CD14-positive monocyte (primary cell): ENCODE data around the gene CFAP74. TPM values are rescaled to one million over a fixed set of nuclear protein-coding genes. Genes with fewer than 3 reads are reported as not detected.
"Not testable (repeated sequence)": the region's sequence is repeated elsewhere in the genome, so short reads cannot be mapped to it uniquely, and the experiment has no call there.

Experiments used
- DNase-seq, 3 donors: peaks; one replicate each; pipeline ENCODE4 v3.0.0-alpha.2; 2011 to 2022
- H2AFZ ChIP-seq: 2 replicates; pipeline ENCODE4 v1.6.0; 2012; ENCODE audit warnings: mild to moderate bottlenecking, low read depth, low read length, inconsistent platforms; ENCODE audit not compliant: insufficient read depth, poor library complexity, severe bottlenecking
- H3K27ac ChIP-seq, 2 donors: 1 replicate in 1 of 2; 2 replicates in 1 of 2; pipeline ENCODE4 v1.5.1; 2012 to 2013; ENCODE audit warnings: low read length in 2 of 2, control low read depth in 1 of 2, inconsistent platforms in 1 of 2, low read depth in 1 of 2, mild to moderate bottlenecking in 1 of 2
- H3K27me3 ChIP-seq, 2 donors: one replicate each; pipeline versions ENCODE4 v1.6.0 to v1.6.1; 2011 to 2013; ENCODE audit warnings: low read length in 2 of 2; ENCODE audit not compliant: control insufficient read depth in 2 of 2, insufficient read depth in 2 of 2
- H3K36me3 ChIP-seq, 2 donors: replicated peaks in 1 of 2; 1 replicate in 1 of 2; 2 replicates in 1 of 2; pipeline versions ENCODE4 v1.5.1 to v1.6.1; 2012 to 2013; ENCODE audit warnings: low read length in 2 of 2, control low read depth in 1 of 2, inconsistent platforms in 1 of 2, mild to moderate bottlenecking in 1 of 2; ENCODE audit not compliant: insufficient read depth in 2 of 2, control insufficient read depth in 1 of 2
- H3K4me1 ChIP-seq, 2 donors: 1 replicate in 1 of 2; 2 replicates in 1 of 2; pipeline versions ENCODE4 v1.5.1 to v1.6.1; 2012 to 2013; ENCODE audit warnings: low read length in 2 of 2, control low read depth in 1 of 2, inconsistent platforms in 1 of 2, mild to moderate bottlenecking in 1 of 2, moderate library complexity in 1 of 2; ENCODE audit not compliant: insufficient read depth in 2 of 2, control insufficient read depth in 1 of 2
- H3K4me2 ChIP-seq: replicated peaks from 2 replicates; pipeline ENCODE3; 2012; ENCODE audit warnings: low read length, moderate library complexity, mild to moderate bottlenecking; ENCODE audit not compliant: poor library complexity, severe bottlenecking; ENCODE audit errors: extremely low read depth
- H3K4me3 ChIP-seq, 3 experiments: fragments of 200-600 bp in 1 of 3; sonication (generic) in 1 of 3; replicated peaks in 1 of 3; 1 replicate in 2 of 3; 2 replicates in 1 of 3; pipeline ENCODE4 v1.5.1; 2011 to 2013; ENCODE audit warnings: low read length in 3 of 3, mild to moderate bottlenecking in 3 of 3, control low read depth in 2 of 3, low read depth in 2 of 3, inconsistent platforms in 1 of 3, moderate library complexity in 1 of 3
- H3K79me2 ChIP-seq: 2 replicates; pipeline ENCODE4 v1.6.0; 2012; ENCODE audit warnings: mild to moderate bottlenecking, control low read depth, inconsistent platforms, low read length, moderate library complexity; ENCODE audit not compliant: insufficient read depth
- H3K9ac ChIP-seq: 2 replicates; pipeline ENCODE4 v1.6.0; 2017; ENCODE audit warnings: low read length, mild to moderate bottlenecking; ENCODE audit not compliant: insufficient read depth, poor library complexity, severe bottlenecking
- H3K9me3 ChIP-seq, 2 donors: replicated peaks in 1 of 2; 1 replicate in 1 of 2; 2 replicates in 1 of 2; pipeline versions ENCODE4 v1.5.1 to v1.6.1; 2012 to 2013; ENCODE audit warnings: low read length in 2 of 2, control low read depth in 1 of 2; ENCODE audit not compliant: control insufficient read depth in 1 of 2, insufficient read depth in 1 of 2
- H4K20me1 ChIP-seq: 2 replicates; pipeline ENCODE4 v1.6.0; 2012; ENCODE audit warnings: mild to moderate bottlenecking, low read length, control low read depth, moderate library complexity; ENCODE audit not compliant: insufficient read depth
- H3K27ac Mint-ChIP-seq, 7 donors: one replicate each; pipeline ENCODE4 v1.8.0; 2020; ENCODE audit warnings: mild to moderate bottlenecking in 7 of 7, mixed read lengths in 7 of 7, moderate library complexity in 6 of 7, inconsistent platforms in 2 of 7
- H3K27me3 Mint-ChIP-seq, 3 donors: one replicate each; pipeline ENCODE4 v1.8.0; 2021 to 2022; ENCODE audit warnings: low read depth in 3 of 3, mild to moderate bottlenecking in 3 of 3, mixed read lengths in 3 of 3, moderate library complexity in 3 of 3, inconsistent platforms in 1 of 3
- H3K36me3 Mint-ChIP-seq, 2 donors: one replicate each; pipeline ENCODE4 v1.8.0; 2020; ENCODE audit warnings: mixed read lengths in 2 of 2, inconsistent platforms in 1 of 2, mild to moderate bottlenecking in 1 of 2
- H3K4me1 Mint-ChIP-seq: one replicate; pipeline ENCODE4 v1.8.0; 2020; ENCODE audit warnings: mild to moderate bottlenecking, mixed read lengths
- H3K4me3 Mint-ChIP-seq, 2 donors: one replicate each; pipeline ENCODE4 v1.8.0; 2020; ENCODE audit warnings: mild to moderate bottlenecking in 2 of 2, mixed read lengths in 2 of 2, moderate library complexity in 1 of 2
- H3K9me3 Mint-ChIP-seq, 7 donors: one replicate each; pipeline ENCODE4 v1.8.0; 2020 to 2022; ENCODE audit warnings: mixed read lengths in 7 of 7, mild to moderate bottlenecking in 6 of 7, moderate library complexity in 6 of 7, inconsistent platforms in 2 of 7
- CTCF ChIP-seq: fragments of 200-600 bp; IDR thresholded peaks from one replicate; pipeline ENCODE4 v1.8.0; 2022; ENCODE audit warnings: antibody characterized with exemption, mild to moderate bottlenecking
- WGBS: methylation state at CpG from one replicate; pipeline ENCODE4 v1.1.5; 2013; ENCODE audit warnings: missing lambda C conversion rate; ENCODE audit not compliant: insufficient coverage; 5-methylcytosine and 5-hydroxymethylcytosine counted together
- intact Hi-C, 2 donors: fragments of 100-400 bp; cut with micrococcal nuclease; formaldehyde crosslinking; loops; one replicate each; pipeline versions ENCODE4 v1.15.0 to v1.15.1; 2023
- polyA plus RNA-seq, 3 donors: library from polyadenylated mRNA; depleted of rRNA in 1 of 3; unstranded in 2 of 3; stranded (reverse) in 1 of 3; fragments of 300-500 nt in 2 of 3; fragments of >200 nt in 1 of 3; fragmentation: Illumina TruSeq in 2 of 3; gene quantifications; 1 replicate in 2 of 3; 2 replicates in 1 of 3; pipeline ENCODE4 v1.2.3, GENCODE V29; 2012 to 2021

Gene CFAP74
- polyA plus RNA-seq, 3 donors: not detected

- Histone ChIP-seq H3K9me3 (peaks cover 10 to 38% of the 10 kb centered on the region in 2 donors), H2AFZ (no peak overlapping the region), H3K4me3 (no peak overlapping the region), H3K79me2 (no peaks in the 10 kb centered on the region), H3K36me3 (no peaks in the 10 kb centered on the region), H4K20me1 (no peaks in the 10 kb centered on the region), H3K9ac (no peak overlapping the region), H3K4me1 (no peaks in the 10 kb centered on the region), H3K27me3 (no peaks in the 10 kb centered on the region), H3K27ac (no peak overlapping the region), H3K4me2 (no peak overlapping the region)
- WGBS: 99% methylated on average over 46 of the region's 61 CpGs
- Mint-ChIP-seq H3K4me1 (peaks cover 3% of the 10 kb centered on the region), H3K36me3 (no peaks in the 10 kb centered on the region), H3K27ac (peak overlapping the region in 1 of 7 donors; percentile 18), H3K9me3 (peaks cover 12 to 29% (median 21%) of the 10 kb centered on the region in 7 donors), H3K27me3 (peaks cover 3 to 9% (median 5%) of the 10 kb centered on the region in 3 donors), H3K4me3 (no peak overlapping the region)
- no peak for TF ChIP-seq CTCF
- no peak for DNase-seq
- intact Hi-C loops: no loop called here
Observed at GRCh38 chr1:1979482-1980165, 24.0 kb downstream of the CFAP74 start.

DNA sequence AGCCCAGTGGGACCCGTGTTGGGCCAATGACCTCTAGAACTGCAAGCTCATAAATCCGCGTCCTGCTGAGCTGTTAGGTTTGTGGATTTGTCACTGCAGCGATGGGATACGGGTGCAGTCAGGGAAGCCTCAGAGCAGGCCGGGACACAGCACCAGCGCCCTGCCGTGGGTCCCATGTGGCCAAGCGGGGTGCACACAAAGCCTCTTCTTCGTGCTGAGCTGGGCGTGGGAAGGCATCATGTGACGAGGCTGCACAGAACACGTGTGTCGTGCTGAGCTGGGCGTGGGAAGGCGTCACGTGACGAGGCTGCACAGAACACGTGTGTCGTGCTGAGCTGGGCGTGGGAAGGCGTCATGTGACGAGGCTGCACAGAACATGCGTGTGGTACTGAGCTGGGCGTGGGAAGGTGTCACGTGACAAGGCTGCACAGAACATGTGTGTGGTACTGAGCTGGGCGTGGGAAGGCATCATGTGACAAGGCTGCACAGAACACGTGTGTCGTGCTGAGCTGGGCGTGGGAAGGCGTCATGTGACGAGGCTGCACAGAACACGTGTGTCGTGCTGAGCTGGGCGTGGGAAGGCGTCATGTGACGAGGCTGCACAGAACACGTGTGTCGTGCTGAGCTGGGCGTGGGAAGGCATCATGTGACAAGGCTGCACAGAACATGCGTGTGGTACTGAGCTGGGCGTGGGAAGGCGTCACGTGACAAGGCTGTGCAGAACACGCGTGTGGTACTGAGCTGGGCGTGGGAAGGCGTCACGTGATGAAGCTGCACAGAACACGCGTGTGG lies 24.7 kb downstream of the CFAP74 start:
- DNase-seq, H3K36me3 Mint-ChIP-seq, H3K79me2 ChIP-seq, H3K36me3 ChIP-seq, H4K20me1 ChIP-seq, H3K4me1 ChIP-seq, H3K27me3 Mint-ChIP-seq, H3K27ac ChIP-seq, H3K4me1 Mint-ChIP-seq, H3K4me2 ChIP-seq, H3K4me3 ChIP-seq, H2AFZ ChIP-seq, H3K9ac ChIP-seq, H3K4me3 Mint-ChIP-seq, H3K27me3 ChIP-seq, intact Hi-C loops: not testable (repeated sequence)
- Mint-ChIP-seq H3K9me3 (peaks cover 12 to 29% (median 21%) of the 10 kb centered on the region in 7 donors), H3K27ac (peak overlapping the region in 1 of 7 donors; percentile 72)
- H3K9me3 ChIP-seq: peaks cover 10 to 38% of the 10 kb centered on the region in 2 donors
- WGBS: 94% methylated on average over 37 of the region's 51 CpGs
